Activated CD4-positive, alpha-beta T cell treated with anti-CD3 and anti-CD28 coated beads, Interleukin-2, amount 50 U/mL, for 16 hours (primary cell): Measurements from ENCODE around the gene RGS11.

Experiments
- DNase-seq: peaks from one replicate; pipeline ENCODE4 v3.0.0-alpha.2; 2020

The RGS11 gene

GRCh38 chr16:228151-228851, 47.4 kb downstream of the RGS11 start:
- DNase-seq = peak; percentile 34

- DNase-seq = no peak
Measured at GRCh38 chr16:220021-220420, 55.7 kb downstream of the RGS11 start.
